DMS 273 treated with DMSO at 0.1 percent for 48 hours (cell line): ENCODE data around the gene ALPK3.
"Not testable (repeated sequence)": the region's sequence is repeated elsewhere in the genome, so short reads cannot be mapped to it uniquely, and the experiment has no call there.

Experiments used
- DNase-seq: peaks from one replicate; lab custom pipeline; 2025; lab: John Stamatoyannopoulos, UW

ALPK3 gene

GRCh38 chr15:84874981-84875699, 58.0 kb downstream of the ALPK3 start:
- no peak for DNase-seq

- no peak for DNase-seq
These were observed 59.1 kb downstream of the ALPK3 start for GRCh38 chr15:84876269-84876668.

- not testable (repeated sequence) for DNase-seq
These were observed 60.5 kb downstream of the ALPK3 start for GRCh38 chr15:84877701-84878100.

- peak; percentile 10 for DNase-seq
These were observed 61.3 kb downstream of the ALPK3 start for GRCh38 chr15:84878504-84878903.

- DNase-seq, result no peak
These were observed 62.1 kb downstream of the ALPK3 start for GRCh38 chr15:84879088-84879780.

GRCh38 chr15:84880007-84880406, 62.9 kb downstream of the ALPK3 start:
- no peak for DNase-seq

- no peak for DNase-seq
These were observed 63.8 kb downstream of the ALPK3 start for GRCh38 chr15:84880822-84881519.

- DNase-seq, result no peak
These were observed 64.3 kb downstream of the ALPK3 start for GRCh38 chr15:84881520-84881830.

- DNase-seq, result no peak
These were observed 66.3 kb downstream of the ALPK3 start for GRCh38 chr15:84883466-84883865.

- DNase-seq, result no peak
These were observed 67.0 kb downstream of the ALPK3 start, which contains the start of gene SLC28A1 for GRCh38 chr15:84883916-84884781. SLC28A1 (plus strand) TSS chr15:84884662; CDS start chr15:84887761, 3,099 bp downstream.

GRCh38 chr15:84885801-84886200, 68.6 kb downstream of the ALPK3 start:
- no peak for DNase-seq

- no peak for DNase-seq
These were observed 69.2 kb downstream of the ALPK3 start for GRCh38 chr15:84886211-84886983.

GRCh38 chr15:84886984-84887299, 69.8 kb downstream of the ALPK3 start:
- DNase-seq, result no peak

GRCh38 chr15:84887938-84888337, 70.8 kb downstream of the ALPK3 start:
- DNase-seq, result no peak

- peak; percentile 37 for DNase-seq
These were observed 71.5 kb downstream of the ALPK3 start for GRCh38 chr15:84888639-84889038.

GRCh38 chr15:84889313-84889990, 72.3 kb downstream of the ALPK3 start:
- no peak for DNase-seq

- DNase-seq, result no peak
These were observed 73.0 kb downstream of the ALPK3 start for GRCh38 chr15:84889991-84890669.

- DNase-seq, result no peak
These were observed 73.6 kb downstream of the ALPK3 start for GRCh38 chr15:84890670-84891162.

- DNase-seq, result no peak
These were observed 74.2 kb downstream of the ALPK3 start for GRCh38 chr15:84891339-84891738.

GRCh38 chr15:84892786-84893307, 75.7 kb downstream of the ALPK3 start:
- no peak for DNase-seq
